Inflammatory macrophage treated with lipopolysaccharide for 4 hours (primary cell): ENCODE results near the gene EYS.
A peak's percentile ranks its signal among the peaks of the same experiment; 100 is the strongest.

ENCODE experiments used
- DNase-seq: peaks from one replicate; pipeline ENCODE4 v3.0.0-alpha.2; 2020

EYS gene

GRCh38 chr6:63677282-63677681, 2029.7 kb downstream of the EYS start:
- peak; percentile 17 for DNase-seq

GRCh38 chr6:63676412-63677114, 2030.5 kb downstream of the EYS start:
- DNase-seq = no peak

GRCh38 chr6:63675138-63675537, 2031.9 kb downstream of the EYS start:
- DNase-seq = no peak

- DNase-seq = no peak
Measured at GRCh38 chr6:63674635-63675034, 2032.4 kb downstream of the EYS start.

GRCh38 chr6:63673692-63674091, 2033.3 kb downstream of the EYS start:
- DNase-seq = no peak

- no peak for DNase-seq
Measured at GRCh38 chr6:63672582-63673129, 2034.4 kb downstream of the EYS start.

- DNase-seq = no peak
Measured at GRCh38 chr6:63671098-63671754, 2035.8 kb downstream of the EYS start.
